PC-9 (cell line): ENCODE measurements around the gene SCN1A. TPM values are rescaled to one million over a fixed set of nuclear protein-coding genes. Genes with fewer than 3 reads are reported as not detected.

Experiments
- BruUV-seq: library from RNA; stranded (reverse); fragments of 400-500 nt; replicated peaks from 2 replicates; lab custom pipeline; 2021; lab: Mats Ljungman, UMichigan
- CTCF ChIA-PET: fragments of 300-600 bp; sonication (Branson Sonifier 250); formaldehyde crosslinking; loops from one replicate; lab custom pipeline; 2022; ENCODE audit warnings: antibody characterized with exemption; lab: Charles Lee
- POLR2A ChIA-PET: fragments of 300-600 bp; sonication (Branson Sonifier 250); formaldehyde crosslinking; loops from one replicate; lab custom pipeline; 2022; ENCODE audit warnings: antibody characterized with exemption; ENCODE audit not compliant: unreplicated experiment; lab: Charles Lee
- DNase-seq, 2 experiments: peaks; one replicate each; pipeline versions ENCODE4 v3.0.0 to v3.0.0-alpha.2; 2015 to 2022; ENCODE audit warnings: mixed read lengths in 1 of 2
- H2AFZ ChIP-seq: fragments of 200-600 bp; sonication (generic); 2 replicates; pipeline ENCODE4 v1.8.1; 2017; ENCODE audit warnings: antibody characterized with exemption
- H3F3A ChIP-seq: fragments of 200-600 bp; sonication (generic); 2 replicates; pipeline ENCODE4 v1.8.1; 2017; ENCODE audit warnings: antibody characterized with exemption, mild to moderate bottlenecking, low read depth; ENCODE audit not compliant: insufficient read depth
- H3K27ac ChIP-seq: fragments of 200-600 bp; sonication (generic); 2 replicates; pipeline ENCODE4 v1.6.1; 2016; ENCODE audit warnings: mixed run types
- H3K27me3 ChIP-seq: fragments of 200-600 bp; sonication (generic); 2 replicates; pipeline ENCODE4 v1.6.1; 2016; ENCODE audit warnings: low read depth, mixed run types; ENCODE audit not compliant: insufficient read depth
- H3K36me3 ChIP-seq: fragments of 200-600 bp; sonication (generic); 2 replicates; pipeline ENCODE4 v1.6.1; 2016; ENCODE audit warnings: low read depth, mixed run types
- H3K4me1 ChIP-seq: fragments of 200-600 bp; sonication (generic); replicated peaks from 2 replicates; pipeline ENCODE4 v1.6.1; 2016; ENCODE audit warnings: mixed run types; ENCODE audit not compliant: insufficient read depth
- H3K4me2 ChIP-seq: fragments of 200-600 bp; sonication (generic); 2 replicates; pipeline ENCODE4 v1.6.1; 2017; ENCODE audit warnings: mixed run types
- H3K4me3 ChIP-seq: fragments of 200-600 bp; sonication (generic); 2 replicates; pipeline ENCODE4 v1.6.1; 2016; ENCODE audit warnings: mixed run types
- H3K79me2 ChIP-seq: fragments of 200-600 bp; sonication (generic); 2 replicates; pipeline ENCODE4 v1.6.1; 2017; ENCODE audit warnings: low read depth, mixed run types
- H3K9me2 ChIP-seq: fragments of 200-600 bp; sonication (generic); 2 replicates; pipeline ENCODE4 v1.8.1; 2017; ENCODE audit warnings: mild to moderate bottlenecking; ENCODE audit not compliant: insufficient read depth
- H3K9me3 ChIP-seq: fragments of 200-600 bp; sonication (generic); 2 replicates; pipeline ENCODE4 v1.8.1; 2016; ENCODE audit warnings: low read depth; ENCODE audit not compliant: insufficient read depth
- H4K20me1 ChIP-seq: fragments of 200-600 bp; sonication (generic); 2 replicates; pipeline ENCODE4 v1.8.1; 2017; ENCODE audit not compliant: insufficient read depth
- CTCF ChIP-seq: fragments of 200-600 bp; sonication (generic); conservative IDR thresholded peaks from 2 replicates; pipeline ENCODE4 v1.6.1; 2017; ENCODE audit warnings: mixed run types, antibody characterized with exemption, mild to moderate bottlenecking, moderate library complexity
- EZH2 ChIP-seq: fragments of 200-600 bp; sonication (generic); IDR thresholded peaks from 2 replicates; pipeline ENCODE4 v1.8.0; 2017; ENCODE audit warnings: antibody characterized with exemption, low read depth
- intact Hi-C: fragments of 100-400 bp; cut with micrococcal nuclease; formaldehyde crosslinking; loops from one replicate; pipeline ENCODE4 v1.10.0; 2022; ENCODE audit not compliant: unreplicated experiment
- total RNA-seq: library from RNA; stranded (reverse); gene quantifications from 2 replicates; pipeline ENCODE4 v1.2.3, GENCODE V29; 2021

The SCN1A gene
- total RNA-seq, 1 experiment from 2014 or later, result not detected

- Histone ChIP-seq H3K9me2 (no peaks in the 10 kb centered on the region), H3F3A (no peaks in the 10 kb centered on the region), H3K4me1 (no peaks in the 10 kb centered on the region), H3K27me3 (no peaks in the 10 kb centered on the region), H4K20me1 (no peaks in the 10 kb centered on the region), H2AFZ (no peak overlapping the region), H3K27ac (no peak overlapping the region), H3K36me3 (no peaks in the 10 kb centered on the region), H3K4me2 (no peak overlapping the region), H3K79me2 (no peaks in the 10 kb centered on the region), H3K9me3 (no peaks in the 10 kb centered on the region), H3K4me3 (no peak overlapping the region)
- DNase-seq, result no peak
- intact Hi-C loops, result loop anchor here (5.0 to 10.0 kb wide), 2 partner anchors 176 to 1113 kb away; partner anchors contain the start of gene TTC21B
- ChIA-PET CTCF (interaction anchor here (0.6 to 0.7 kb wide), 2 partner anchors 889 to 1110 kb away, joined by 4 to 7 read pairs; partner anchors contain the start of gene SCN2A), POLR2A (interaction anchor here (0.5 kb wide), 1 partner anchor 126 kb away, joined by 13 read pairs; no protein-coding TSS in a partner anchor)
- no TSS peak for BruUV-seq
- TF ChIP-seq EZH2 (no peak), CTCF (peak; percentile 18; the same call in 1 of the 2 replicates)
These were observed 311 bp upstream of the SCN1A start for GRCh38 chr2:166128156-166128505.

- no peak for TF ChIP-seq CTCF
- no peak for TF ChIP-seq EZH2
- Histone ChIP-seq H3K36me3 (no peaks in the 10 kb centered on the region), H3K27ac (no peak overlapping the region), H3K4me3 (no peak overlapping the region), H4K20me1 (no peaks in the 10 kb centered on the region), H3F3A (no peaks in the 10 kb centered on the region), H2AFZ (no peak overlapping the region), H3K4me2 (no peak overlapping the region), H3K27me3 (no peaks in the 10 kb centered on the region), H3K9me2 (no peaks in the 10 kb centered on the region), H3K79me2 (no peaks in the 10 kb centered on the region), H3K4me1 (no peaks in the 10 kb centered on the region), H3K9me3 (no peaks in the 10 kb centered on the region)
- BruUV-seq, result no TSS peak
- CTCF ChIA-PET, result no interaction called here
- intact Hi-C loops, result loop anchor here (5.0 to 10.0 kb wide), 2 partner anchors 174 to 1111 kb away; partner anchors contain the start of gene TTC21B
- DNase-seq, result no peak
- POLR2A ChIA-PET, result no interaction called here
These were observed 1.7 kb downstream of the SCN1A start for GRCh38 chr2:166126007-166126639.

GRCh38 chr2:166125557-166125956 is 2.3 kb downstream of the SCN1A start:
- H3K4me3 ChIP-seq, result no peak overlapping the region
- no peaks in the 10 kb centered on the region for H3F3A ChIP-seq
- H3K9me3 ChIP-seq, result no peaks in the 10 kb centered on the region
- no peaks in the 10 kb centered on the region for H3K27me3 ChIP-seq
- H4K20me1 ChIP-seq, result no peaks in the 10 kb centered on the region
- DNase-seq, result no peak
- no peaks in the 10 kb centered on the region for H3K4me1 ChIP-seq
- H3K27ac ChIP-seq, result no peak overlapping the region
- no peaks in the 10 kb centered on the region for H3K9me2 ChIP-seq
- H2AFZ ChIP-seq, result no peak overlapping the region
- H3K36me3 ChIP-seq, result no peaks in the 10 kb centered on the region
- BruUV-seq, result no TSS peak
- no peak for TF ChIP-seq EZH2
- no peak for TF ChIP-seq CTCF
- CTCF ChIA-PET, result no interaction called here
- no peaks in the 10 kb centered on the region for H3K79me2 ChIP-seq
- intact Hi-C loops, result loop anchor here (5.0 to 10.0 kb wide), 2 partner anchors 173 to 1111 kb away; partner anchors contain the start of gene TTC21B
- POLR2A ChIA-PET, result no interaction called here
- H3K4me2 ChIP-seq, result no peak overlapping the region
